Activated naive CD8-positive, alpha-beta T cell treated with anti-CD3 and anti-CD28 coated beads, Interleukin-2, amount 10 ng/mL, durations not matched to agents 7 days and 5 days (primary cell): ENCODE data around the gene AGA. TPM values are rescaled to one million over a fixed set of nuclear protein-coding genes. Genes with fewer than 3 reads are reported as not detected.

ENCODE experiments used
- ATAC-seq: fragments of 150-1000 bp; cut with Tn5 transposase; one replicate; pipeline ENCODE4 v1.10.0; 2021; ENCODE audit warnings: low read depth, moderate library complexity
- POLR2A ChIA-PET: fragments of 350-600 bp; sonication (Branson Sonifier 250); formaldehyde crosslinking; loops from one replicate; lab custom pipeline; 2021; ENCODE audit warnings: antibody characterized with exemption; lab: Charles Lee
- DNase-seq: peaks from one replicate; pipeline ENCODE4 v3.0.0; 2021
- H3K27ac Mint-ChIP-seq: one replicate; pipeline ENCODE4 v1.8.0; 2022; ENCODE audit warnings: mild to moderate bottlenecking, mixed read lengths
- H3K27me3 Mint-ChIP-seq: one replicate; pipeline ENCODE4 v1.8.0; 2022; ENCODE audit warnings: mild to moderate bottlenecking, moderate library complexity, mixed read lengths
- H3K36me3 Mint-ChIP-seq: one replicate; pipeline ENCODE4 v1.8.0; 2021; ENCODE audit warnings: mild to moderate bottlenecking, mixed read lengths
- H3K4me1 Mint-ChIP-seq: one replicate; pipeline ENCODE4 v1.8.0; 2021; ENCODE audit warnings: mixed read lengths
- H3K4me3 Mint-ChIP-seq: one replicate; pipeline ENCODE4 v1.8.0; 2022; ENCODE audit warnings: mild to moderate bottlenecking, moderate library complexity, mixed read lengths
- H3K9me3 Mint-ChIP-seq: one replicate; pipeline ENCODE4 v1.8.0; 2021; ENCODE audit warnings: mixed read lengths
- total RNA-seq, 2 experiments: library from RNA; stranded (reverse); gene quantifications; one replicate each; pipeline ENCODE4 v1.2.3, GENCODE V29; 2021

The AGA gene
- total RNA-seq: 10 to 100 TPM; 18.6 to 21.5 TPM

DNA sequence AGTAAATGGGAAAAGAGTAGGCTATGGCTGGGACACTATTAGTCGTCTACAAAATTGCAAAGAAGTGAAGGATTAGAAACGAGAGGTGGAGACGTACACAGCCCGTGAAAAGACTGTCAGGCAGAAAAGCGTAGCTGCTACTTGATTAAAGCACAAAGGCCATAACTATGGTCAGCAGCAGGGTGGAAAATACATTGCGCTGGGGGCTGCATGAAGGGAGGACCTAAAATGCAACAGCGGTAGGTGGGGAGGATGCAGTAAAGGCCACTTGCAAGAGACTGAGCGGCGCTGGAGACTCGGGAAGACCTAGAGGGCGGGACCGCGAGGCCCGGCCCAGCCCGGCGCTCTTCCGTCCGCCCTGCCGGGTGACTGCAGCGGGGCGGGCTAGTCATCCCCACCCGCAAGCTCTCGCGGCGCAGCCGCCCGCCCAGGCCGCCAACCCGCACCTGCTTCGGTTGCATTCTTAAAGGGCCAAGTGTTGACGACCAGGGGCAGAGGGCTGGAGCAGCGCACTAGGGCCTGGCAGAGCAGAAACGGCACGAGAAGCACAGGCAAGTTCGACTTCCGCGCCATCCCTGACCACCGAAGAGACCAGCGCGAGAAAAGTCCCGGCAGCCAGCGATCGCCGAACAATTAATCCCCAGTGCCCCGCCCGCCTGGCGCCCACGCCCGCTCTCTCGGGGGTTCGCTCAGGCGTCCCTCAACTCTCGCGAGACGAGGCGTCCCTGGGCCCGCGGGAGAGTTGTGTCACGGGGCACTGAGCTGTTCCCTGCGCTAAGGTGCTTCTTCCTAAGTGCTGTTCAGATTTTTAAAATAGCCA, at the start of gene AGA:
Gene AGA (minus strand): TSS at position 635 of the 820 bp plus-strand sequence. CDS start 62 bp downstream, at position 573.
- Mint-ChIP-seq H3K4me3 (peak within 1 kb of the TSS; percentile 97), H3K27me3 (no peaks in the 10 kb centered on the region), H3K4me1 (peaks cover 19% of the 10 kb centered on the region), H3K9me3 (no peaks in the 10 kb centered on the region), H3K27ac (peak within 1 kb of the TSS; percentile 98), H3K36me3 (peaks cover 8% of the 10 kb centered on the region)
- ATAC-seq (peak; percentile 94), DNase-seq (peak; percentile 96)
- POLR2A ChIA-PET: interaction anchor here (0.6 to 3.0 kb wide), 22 partner anchors 8 to 191 kb away, joined by 3 to 53 read pairs (median 4); partner anchors contain the start of gene NEIL3

DNA sequence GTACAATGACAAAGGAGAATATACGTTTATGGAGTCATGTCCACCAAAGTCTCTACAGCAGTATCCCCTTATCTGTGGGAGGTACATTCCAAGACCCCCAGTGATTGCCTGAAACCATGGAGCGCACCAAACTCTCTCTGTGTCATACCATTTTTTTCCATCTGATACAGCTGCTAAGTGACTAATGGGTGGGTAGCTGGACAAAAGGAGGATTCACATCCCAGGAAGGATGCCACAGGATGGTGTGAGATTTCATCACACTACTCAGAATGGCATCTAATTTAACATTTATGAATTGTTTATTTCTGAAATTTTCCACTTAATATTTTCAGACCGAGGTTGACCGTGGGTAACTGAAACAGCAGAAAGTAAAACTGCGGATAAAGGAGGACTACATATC, 49.8 kb upstream of the AGA start:
- Mint-ChIP-seq H3K9me3 (no peaks in the 10 kb centered on the region), H3K27me3 (no peaks in the 10 kb centered on the region), H3K36me3 (no peaks in the 10 kb centered on the region), H3K4me3 (no peak overlapping the region), H3K27ac (no peak overlapping the region), H3K4me1 (no peaks in the 10 kb centered on the region)
- no peak for DNase-seq
- POLR2A ChIA-PET: no interaction called here
- ATAC-seq: no peak

DNA sequence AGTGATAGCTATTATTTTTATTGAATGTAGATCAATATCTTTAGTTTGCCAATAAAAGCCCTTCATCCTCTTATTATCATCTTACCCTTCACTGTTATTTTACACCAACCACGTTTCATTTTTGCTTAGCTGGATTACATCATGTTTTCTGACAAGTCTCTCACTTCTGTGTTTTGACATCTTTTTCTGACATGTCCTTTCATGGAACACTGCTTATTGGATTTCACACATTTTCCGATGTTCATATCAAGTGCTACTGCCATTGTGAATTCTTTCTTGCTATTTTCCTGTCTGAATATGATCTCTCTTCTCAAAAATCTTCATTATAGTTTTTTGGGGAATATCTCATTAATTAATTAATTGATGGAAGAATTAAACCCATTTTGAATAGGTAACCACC, 48.5 kb upstream of the AGA start:
- Mint-ChIP-seq H3K9me3 (no peaks in the 10 kb centered on the region), H3K36me3 (no peaks in the 10 kb centered on the region), H3K4me1 (no peaks in the 10 kb centered on the region), H3K4me3 (no peak overlapping the region), H3K27ac (no peak overlapping the region), H3K27me3 (no peaks in the 10 kb centered on the region)
- DNase-seq (no peak), ATAC-seq (no peak)
- POLR2A ChIA-PET: no interaction called here

DNA sequence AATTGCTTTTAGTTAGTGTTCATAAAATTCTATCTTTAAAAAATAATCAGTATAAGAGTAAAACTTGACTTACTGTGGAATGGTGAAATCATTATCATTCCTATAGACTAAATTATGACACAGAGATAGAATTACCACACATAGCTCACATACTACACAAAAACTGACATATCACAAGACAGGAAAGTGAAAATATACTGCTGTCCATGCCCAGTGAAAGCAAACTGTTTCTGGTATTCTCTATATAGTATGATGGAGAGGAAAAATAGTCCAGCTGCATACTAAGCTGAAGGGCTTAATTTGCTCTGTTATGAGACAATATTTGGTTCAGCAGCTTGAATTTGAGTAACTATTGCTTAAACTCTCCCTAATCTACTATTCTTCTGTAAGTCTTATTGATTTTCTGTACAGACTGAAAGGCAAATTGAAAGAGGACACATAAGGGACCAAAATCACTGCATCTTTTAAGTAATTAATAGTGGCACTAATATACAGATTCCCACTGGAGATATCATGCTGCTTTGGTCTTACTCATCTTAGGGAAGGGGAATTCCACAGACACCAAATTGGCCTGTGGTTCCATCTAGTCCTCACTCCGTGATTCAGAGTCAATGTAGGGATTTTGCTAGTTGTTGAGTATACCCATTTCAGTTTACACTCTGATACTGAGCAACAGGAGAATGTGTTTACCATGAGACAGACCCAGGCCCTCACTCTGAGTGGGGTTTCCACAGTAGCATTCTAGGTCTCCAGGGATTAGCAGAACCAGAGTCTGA, 47.4 kb upstream of the AGA start:
- Mint-ChIP-seq H3K9me3 (no peaks in the 10 kb centered on the region), H3K4me3 (no peak overlapping the region), H3K27ac (no peak overlapping the region), H3K36me3 (no peaks in the 10 kb centered on the region), H3K4me1 (peaks cover 1% of the 10 kb centered on the region), H3K27me3 (no peaks in the 10 kb centered on the region)
- POLR2A ChIA-PET: no interaction called here
- DNase-seq (no peak), ATAC-seq (no peak)

DNA sequence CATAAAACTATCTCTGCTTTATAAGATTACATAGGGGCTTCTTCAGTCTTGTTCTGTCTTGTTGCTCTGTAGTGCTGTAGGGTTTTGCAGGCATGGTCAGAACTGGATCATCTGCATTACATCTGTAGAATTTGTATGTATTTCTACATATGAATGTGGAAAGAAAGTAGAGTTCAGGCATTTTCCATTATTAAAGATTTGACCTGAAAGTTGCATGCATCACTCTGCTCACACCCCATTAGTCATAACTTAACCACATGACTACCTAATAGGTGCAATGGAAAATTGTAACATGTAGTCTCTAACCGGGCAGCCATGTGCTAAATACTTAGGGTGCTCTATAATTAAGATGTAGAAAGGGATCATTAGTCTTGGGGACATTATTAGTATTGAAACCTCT, 45.7 kb upstream of the AGA start:
- H3K9me3 Mint-ChIP-seq: no peaks in the 10 kb centered on the region
- POLR2A ChIA-PET: no interaction called here
- H3K4me3 Mint-ChIP-seq: no peak overlapping the region
- peaks cover 8% of the 10 kb centered on the region for H3K4me1 Mint-ChIP-seq
- H3K36me3 Mint-ChIP-seq: no peaks in the 10 kb centered on the region
- no peak overlapping the region for H3K27ac Mint-ChIP-seq
- H3K27me3 Mint-ChIP-seq: no peaks in the 10 kb centered on the region
- DNase-seq: no peak
- no peak for ATAC-seq

DNA sequence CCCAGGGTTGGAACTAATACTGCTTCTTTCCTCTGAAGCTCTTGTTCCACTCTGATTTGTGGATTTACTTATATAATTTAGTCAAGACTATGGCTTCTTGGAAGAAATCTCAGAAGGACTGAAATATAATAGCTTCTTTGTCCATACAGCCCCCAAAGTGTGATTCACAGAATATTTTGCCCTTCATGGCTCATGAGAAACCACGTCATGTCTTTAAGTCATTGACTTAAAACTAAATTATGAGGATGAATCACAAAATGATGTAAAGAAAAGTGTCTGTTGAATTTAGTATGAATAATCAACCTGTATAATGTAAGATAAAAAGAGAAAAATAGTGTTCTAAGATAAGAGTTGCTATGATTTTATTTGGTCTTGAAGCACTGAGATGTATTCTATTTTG, 43.3 kb upstream of the AGA start:
- POLR2A ChIA-PET: no interaction called here
- ATAC-seq (no peak), DNase-seq (no peak)
- Mint-ChIP-seq H3K4me1 (peaks cover 10% of the 10 kb centered on the region), H3K9me3 (no peaks in the 10 kb centered on the region), H3K27ac (no peak overlapping the region), H3K27me3 (no peaks in the 10 kb centered on the region), H3K36me3 (no peaks in the 10 kb centered on the region), H3K4me3 (no peak overlapping the region)

DNA sequence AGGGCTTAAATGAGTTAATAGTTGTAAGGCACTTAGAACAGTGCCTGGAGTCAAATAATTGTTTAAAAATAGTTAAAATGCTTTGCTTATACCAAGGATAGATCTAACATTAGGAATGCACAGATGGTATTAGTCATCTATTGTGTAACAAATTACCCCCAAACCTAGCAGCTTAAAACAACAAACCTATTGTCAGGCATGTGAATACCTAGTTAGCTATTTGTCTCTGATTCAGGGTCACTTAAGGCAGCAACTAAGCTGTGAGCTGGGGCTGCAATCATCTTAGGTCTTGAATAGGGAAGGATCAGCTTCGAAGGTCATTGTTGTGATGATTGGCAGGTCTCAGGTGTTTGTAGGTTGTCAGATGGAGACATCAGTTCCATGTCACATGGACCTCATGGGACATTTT, 42.4 kb upstream of the AGA start:
- Mint-ChIP-seq H3K36me3 (no peaks in the 10 kb centered on the region), H3K27ac (no peak overlapping the region), H3K9me3 (no peaks in the 10 kb centered on the region), H3K27me3 (no peaks in the 10 kb centered on the region), H3K4me1 (peaks cover 10% of the 10 kb centered on the region), H3K4me3 (no peak overlapping the region)
- DNase-seq (no peak), ATAC-seq (no peak)
- POLR2A ChIA-PET: no interaction called here

DNA sequence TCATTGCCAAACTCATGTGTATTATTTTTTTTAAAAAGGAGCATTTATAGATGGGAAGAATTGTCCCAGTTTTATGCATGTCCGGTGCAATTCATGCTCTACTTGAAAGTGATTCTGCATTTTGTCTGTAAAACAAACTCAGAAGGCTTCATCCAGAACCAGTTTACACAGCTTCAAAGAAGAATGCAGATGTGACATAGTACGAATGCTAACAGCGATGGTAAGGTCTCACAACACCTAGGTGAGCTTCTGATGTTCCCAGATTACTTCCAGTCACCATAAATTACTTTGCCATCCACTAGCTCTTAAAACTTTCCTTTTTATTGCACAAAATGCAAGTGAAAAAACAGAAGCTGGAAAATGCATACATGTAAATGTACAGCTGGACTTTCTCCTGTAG, 41.5 kb upstream of the AGA start:
- Mint-ChIP-seq H3K27ac (peak overlapping the region; percentile 49), H3K36me3 (no peaks in the 10 kb centered on the region), H3K27me3 (no peaks in the 10 kb centered on the region), H3K4me1 (peaks cover 10% of the 10 kb centered on the region), H3K9me3 (no peaks in the 10 kb centered on the region), H3K4me3 (no peak overlapping the region)
- POLR2A ChIA-PET: no interaction called here
- DNase-seq: no peak
- no peak for ATAC-seq

DNA sequence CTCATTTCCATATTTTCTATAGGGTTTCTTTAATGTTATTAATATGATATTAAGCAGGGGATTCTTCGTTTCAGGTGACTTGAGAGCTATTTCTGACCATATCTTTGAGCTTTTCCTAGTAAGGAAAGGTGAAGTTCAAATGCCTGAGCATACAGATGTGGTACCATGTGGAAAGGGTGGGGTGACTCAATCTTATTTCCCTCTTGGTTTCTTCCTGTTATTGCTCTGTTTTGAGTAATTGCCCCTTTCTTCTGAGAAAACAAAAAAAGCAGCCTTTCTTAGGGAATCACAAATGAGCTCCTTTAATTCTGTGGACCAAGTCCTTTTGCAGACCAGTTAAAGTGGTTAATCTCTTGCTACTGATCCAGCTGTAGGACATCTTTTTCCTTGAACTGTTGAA, 41.0 kb upstream of the AGA start:
- Mint-ChIP-seq H3K4me3 (no peak overlapping the region), H3K27ac (no peak overlapping the region), H3K4me1 (peaks cover 10% of the 10 kb centered on the region), H3K36me3 (no peaks in the 10 kb centered on the region), H3K27me3 (no peaks in the 10 kb centered on the region), H3K9me3 (no peaks in the 10 kb centered on the region)
- no peak for DNase-seq
- POLR2A ChIA-PET: no interaction called here
- ATAC-seq: no peak

DNA sequence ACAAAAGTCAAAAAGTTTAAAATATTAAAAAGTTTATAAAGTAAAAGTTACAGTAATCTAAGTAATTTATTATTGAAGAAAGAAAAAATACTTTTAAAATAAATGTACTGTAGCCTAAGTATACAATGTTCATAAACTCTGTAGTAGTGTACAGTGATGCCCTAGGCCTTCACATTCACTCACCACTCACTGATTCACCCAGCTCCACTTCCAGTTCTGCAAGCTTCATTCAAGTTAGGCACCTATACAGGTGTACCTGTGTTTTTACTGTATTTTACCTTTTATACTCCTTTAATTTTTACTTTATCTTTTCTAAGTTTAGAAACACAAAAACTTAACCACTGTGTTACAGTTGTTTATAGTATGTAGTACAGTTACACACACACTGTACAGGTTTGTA, 40.1 kb upstream of the AGA start:
- POLR2A ChIA-PET: no interaction called here
- H3K27me3 Mint-ChIP-seq: no peaks in the 10 kb centered on the region
- ATAC-seq (no peak), DNase-seq (no peak)
- H3K9me3 Mint-ChIP-seq: no peaks in the 10 kb centered on the region
- H3K36me3 Mint-ChIP-seq: no peaks in the 10 kb centered on the region
- no peak overlapping the region for H3K4me3 Mint-ChIP-seq
- peaks cover 10% of the 10 kb centered on the region for H3K4me1 Mint-ChIP-seq
- no peak overlapping the region for H3K27ac Mint-ChIP-seq

DNA sequence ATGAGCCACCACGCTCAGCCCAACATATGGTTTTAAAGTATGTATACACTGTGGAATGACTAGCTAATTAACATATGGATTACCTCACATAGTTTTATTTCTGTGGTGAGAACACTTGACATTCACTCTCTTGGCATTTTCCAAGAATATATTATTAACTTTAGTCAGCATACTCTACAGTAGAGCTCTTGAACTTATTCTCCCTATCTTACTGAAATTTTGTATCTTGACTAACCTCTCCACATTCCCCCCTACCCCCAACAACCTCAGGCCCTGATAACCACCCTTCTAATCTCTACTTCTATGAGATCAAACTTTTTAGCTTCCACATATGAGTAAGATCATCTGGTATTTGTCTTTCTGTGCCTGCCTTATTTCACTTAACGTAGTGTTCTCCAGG, 38.6 kb upstream of the AGA start:
- no peak for DNase-seq
- no peak overlapping the region for H3K4me3 Mint-ChIP-seq
- no peak overlapping the region for H3K27ac Mint-ChIP-seq
- no peaks in the 10 kb centered on the region for H3K36me3 Mint-ChIP-seq
- H3K9me3 Mint-ChIP-seq: no peaks in the 10 kb centered on the region
- ATAC-seq: no peak
- POLR2A ChIA-PET: no interaction called here
- H3K4me1 Mint-ChIP-seq: peaks cover 12% of the 10 kb centered on the region
- H3K27me3 Mint-ChIP-seq: no peaks in the 10 kb centered on the region

DNA sequence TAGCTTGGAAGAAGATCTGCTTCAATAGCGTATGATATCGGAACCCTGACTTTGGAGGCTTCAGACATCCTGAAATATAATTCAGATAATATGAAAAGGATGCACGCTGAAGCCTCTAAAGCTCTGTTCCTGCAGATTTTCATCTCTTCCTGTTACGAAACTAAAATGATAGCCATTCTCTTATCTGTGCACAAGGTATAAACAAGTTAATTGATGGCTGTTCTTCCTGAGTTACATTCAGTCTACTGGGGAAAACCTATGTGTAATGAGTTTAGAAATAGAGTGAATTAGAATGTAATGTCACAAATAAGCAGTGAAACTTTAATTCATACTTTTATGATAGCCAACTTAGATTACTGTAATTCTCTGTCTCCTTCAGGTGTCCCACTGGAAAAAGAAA, 36.8 kb upstream of the AGA start:
- H3K4me3 Mint-ChIP-seq: no peak overlapping the region
- peaks cover 2% of the 10 kb centered on the region for H3K36me3 Mint-ChIP-seq
- no peaks in the 10 kb centered on the region for H3K27me3 Mint-ChIP-seq
- no peaks in the 10 kb centered on the region for H3K9me3 Mint-ChIP-seq
- POLR2A ChIA-PET: no interaction called here
- DNase-seq (no peak), ATAC-seq (no peak)
- peaks cover 10% of the 10 kb centered on the region for H3K4me1 Mint-ChIP-seq
- H3K27ac Mint-ChIP-seq: no peak overlapping the region

DNA sequence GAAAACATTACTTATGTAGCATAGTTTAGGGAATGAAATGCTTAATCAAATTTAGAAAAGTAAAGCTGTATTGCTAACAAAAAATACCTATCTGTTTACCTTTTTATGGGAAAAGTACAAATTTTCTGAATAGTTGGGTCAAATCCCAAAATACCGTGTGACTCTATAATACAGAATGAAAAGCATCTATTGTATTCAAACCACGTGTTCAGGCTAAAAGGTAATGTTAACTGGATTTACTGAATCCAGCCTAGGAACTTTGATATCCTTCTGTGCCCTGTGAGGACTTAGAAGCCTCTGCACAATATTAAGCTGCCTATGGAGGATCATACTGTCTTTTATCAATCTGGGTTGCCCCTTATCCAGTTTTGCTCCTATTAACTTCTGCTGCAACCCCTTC, 36.3 kb upstream of the AGA start:
- ATAC-seq (no peak), DNase-seq (no peak)
- Mint-ChIP-seq H3K4me3 (no peak overlapping the region), H3K27ac (no peak overlapping the region), H3K36me3 (peaks cover 2% of the 10 kb centered on the region), H3K9me3 (no peaks in the 10 kb centered on the region), H3K4me1 (peaks cover 9% of the 10 kb centered on the region), H3K27me3 (no peaks in the 10 kb centered on the region)
- POLR2A ChIA-PET: no interaction called here

DNA sequence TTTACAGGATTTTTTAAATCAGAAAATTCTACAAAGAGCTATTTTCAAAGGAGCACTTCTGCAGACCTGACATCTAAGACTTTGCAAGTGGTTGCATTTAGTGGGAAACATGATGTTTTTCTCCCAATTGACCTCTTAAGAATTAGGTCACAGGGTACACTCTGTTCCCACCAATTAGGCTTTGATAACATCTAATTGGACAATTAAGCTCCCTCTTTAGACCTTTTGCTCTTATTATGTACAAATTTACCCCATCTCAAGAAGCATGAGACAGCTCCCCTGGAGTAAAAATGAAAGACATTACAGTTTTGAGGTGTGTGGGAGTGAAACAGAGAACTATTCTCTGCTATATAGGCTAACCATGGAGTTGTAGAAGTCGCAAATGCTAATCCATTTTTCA, 31.8 kb upstream of the AGA start:
- POLR2A ChIA-PET: no interaction called here
- DNase-seq: no peak
- ATAC-seq: no peak
- Mint-ChIP-seq H3K4me3 (no peak overlapping the region), H3K9me3 (no peaks in the 10 kb centered on the region), H3K36me3 (peaks cover 2% of the 10 kb centered on the region), H3K4me1 (peaks cover 1% of the 10 kb centered on the region), H3K27me3 (no peaks in the 10 kb centered on the region), H3K27ac (no peak overlapping the region)
